ENCODE results near the gene SMTNL2.
"Not testable (repeated sequence)": the region's sequence is repeated elsewhere in the genome, so short reads cannot be mapped to it uniquely, and the experiment has no call there.

Gene SMTNL2

DNA sequence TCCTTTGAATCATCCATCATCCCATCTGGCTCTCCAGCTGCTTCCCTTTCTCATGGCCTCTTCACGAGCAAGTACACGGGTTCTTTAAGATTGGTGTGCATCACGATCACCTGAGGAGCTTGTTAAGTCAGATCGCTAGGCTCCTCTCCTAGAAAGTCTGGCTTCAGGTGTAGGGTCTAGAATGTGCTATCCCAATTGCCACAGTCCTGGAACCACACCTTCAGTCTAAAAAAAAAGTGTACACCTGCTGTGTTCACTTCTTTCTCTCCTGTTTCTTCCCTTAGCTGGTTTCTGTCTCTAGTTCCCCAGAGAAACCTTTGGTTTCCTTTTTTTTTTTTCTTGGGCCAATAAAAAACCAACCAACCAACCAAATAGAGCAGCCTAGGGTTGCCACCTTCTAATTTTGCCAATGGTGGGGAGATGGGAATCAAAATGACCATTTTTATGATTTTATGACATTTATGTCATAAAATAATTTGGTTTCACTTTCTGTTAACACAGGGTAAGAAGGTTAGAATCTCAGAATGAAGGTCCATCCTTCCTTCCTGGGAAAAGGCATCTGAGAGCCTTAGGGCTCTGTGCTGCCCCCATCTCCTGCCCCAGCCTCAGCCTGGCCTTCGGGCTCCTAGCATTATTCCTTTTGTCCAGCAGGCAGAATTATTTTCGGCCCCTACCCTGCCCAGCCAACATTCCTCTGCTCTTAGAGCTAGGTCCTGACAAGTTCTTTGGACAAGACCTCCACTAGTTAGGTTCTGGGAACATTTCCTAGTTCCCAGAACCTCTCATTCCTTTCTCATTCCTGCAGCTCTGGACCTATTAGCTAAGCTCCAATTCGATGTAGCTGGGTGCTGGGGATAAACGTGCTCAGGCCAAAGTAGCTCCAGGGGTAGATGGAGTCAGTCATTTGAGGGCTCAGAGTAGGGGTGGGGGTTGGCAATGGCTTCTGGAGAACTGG is 22.0 kb upstream of the SMTNL2 start:
- no peak for DNase-seq

DNA sequence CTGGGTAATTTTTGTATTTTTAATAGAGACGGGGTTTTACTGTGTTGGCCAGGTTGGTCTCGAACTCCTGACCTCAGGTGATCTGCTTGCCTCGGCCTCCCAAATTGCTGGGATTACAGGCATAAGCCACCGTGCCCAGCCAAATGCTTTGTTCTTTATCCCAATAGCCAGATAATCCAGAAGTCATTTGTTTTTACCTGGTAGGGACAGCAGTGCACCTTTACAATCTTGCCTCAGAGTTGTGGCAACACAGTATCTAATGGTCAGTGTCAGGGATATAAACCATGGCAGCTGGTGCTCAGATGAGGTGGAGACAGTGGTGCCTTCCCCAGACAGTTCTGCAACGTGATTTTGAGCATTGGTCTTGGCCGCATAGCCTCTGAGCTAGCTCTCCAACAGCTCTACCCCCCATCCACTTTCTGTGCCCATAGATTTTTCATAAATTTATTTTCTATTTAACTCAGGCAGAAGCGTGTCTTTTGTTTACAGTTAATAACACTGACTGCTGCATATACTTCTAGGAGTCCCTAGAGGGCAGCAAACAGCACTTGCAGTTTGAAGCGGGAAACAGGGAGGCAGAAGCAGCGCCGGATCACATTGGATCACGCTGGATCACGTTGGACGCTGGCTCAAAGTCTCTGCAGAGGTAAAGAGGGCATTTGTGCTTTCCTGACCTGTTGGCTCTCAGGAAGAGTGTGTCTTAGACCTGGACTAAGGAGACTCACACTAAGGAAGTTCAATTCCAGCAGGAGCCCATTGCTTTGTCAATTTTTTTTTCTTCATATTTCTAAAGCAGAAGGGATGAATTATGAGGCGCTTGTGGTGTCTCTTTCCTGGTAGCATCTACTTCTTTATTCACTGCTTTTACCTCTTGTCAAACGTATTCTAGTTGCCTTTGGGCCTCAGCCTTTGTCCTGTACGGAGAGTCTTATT is 18.9 kb upstream of the SMTNL2 start:
- DNase-seq = peak; percentile 12

DNA sequence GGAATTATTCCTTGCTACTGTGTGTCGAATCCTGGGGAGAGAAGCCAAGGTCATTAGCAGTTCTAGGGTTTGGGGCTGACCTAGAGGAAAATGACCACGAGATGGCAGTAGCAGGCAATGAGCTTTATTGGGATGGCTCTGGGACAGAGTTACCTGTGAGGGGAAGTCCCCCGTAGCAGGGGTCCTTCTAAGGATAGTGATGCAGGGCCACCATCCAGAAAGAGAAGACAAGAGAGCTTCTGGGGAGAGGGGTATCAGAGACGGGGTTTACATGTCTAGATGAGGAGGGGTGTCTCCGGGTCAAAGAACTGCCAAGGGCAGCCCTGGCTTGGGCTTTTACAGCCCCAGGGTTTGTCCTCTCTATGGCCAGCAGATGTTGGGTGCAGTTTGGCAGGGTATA is 17.5 kb upstream of the SMTNL2 start:
- DNase-seq = no peak

DNA sequence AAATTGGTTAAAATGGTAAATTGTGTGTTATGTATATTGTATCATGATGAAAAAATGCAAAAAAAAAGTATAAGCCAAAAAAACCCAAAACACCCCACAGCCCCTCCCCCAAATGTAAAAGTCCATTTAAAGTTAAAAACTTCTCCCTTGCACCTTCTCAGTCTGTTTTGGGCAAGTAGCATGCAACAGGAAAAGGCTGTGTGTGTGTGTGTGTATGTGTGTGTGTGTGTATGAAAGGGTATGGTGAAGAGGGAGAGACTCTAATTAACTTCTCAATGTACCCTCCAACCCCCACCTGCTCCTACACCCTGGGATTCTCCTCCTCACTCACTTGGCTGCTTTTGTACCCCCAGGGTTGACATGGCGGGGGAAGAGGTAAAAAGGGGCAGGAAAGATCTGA is 14.7 kb upstream of the SMTNL2 start:
- DNase-seq = no peak

DNA sequence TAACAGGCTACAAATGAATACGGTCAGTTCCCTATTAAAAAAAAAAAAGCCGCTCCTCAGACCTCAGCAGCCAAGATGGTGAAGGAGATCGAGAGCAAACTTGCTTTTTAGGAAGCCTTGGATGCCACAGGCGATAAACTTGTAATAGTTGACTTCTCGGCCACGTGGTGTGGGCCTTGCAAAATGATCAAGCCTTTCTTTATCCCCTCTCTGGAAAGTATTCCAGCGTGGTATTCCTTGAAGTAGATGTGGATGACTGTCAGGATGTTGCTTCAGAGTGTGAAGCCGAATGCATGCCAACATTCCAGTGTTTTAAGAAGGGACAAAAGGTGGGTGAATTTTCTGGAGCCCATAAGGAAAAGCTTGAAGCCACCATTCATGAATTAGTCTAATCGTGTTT is 12.2 kb upstream of the SMTNL2 start:
- no peak for DNase-seq

DNA sequence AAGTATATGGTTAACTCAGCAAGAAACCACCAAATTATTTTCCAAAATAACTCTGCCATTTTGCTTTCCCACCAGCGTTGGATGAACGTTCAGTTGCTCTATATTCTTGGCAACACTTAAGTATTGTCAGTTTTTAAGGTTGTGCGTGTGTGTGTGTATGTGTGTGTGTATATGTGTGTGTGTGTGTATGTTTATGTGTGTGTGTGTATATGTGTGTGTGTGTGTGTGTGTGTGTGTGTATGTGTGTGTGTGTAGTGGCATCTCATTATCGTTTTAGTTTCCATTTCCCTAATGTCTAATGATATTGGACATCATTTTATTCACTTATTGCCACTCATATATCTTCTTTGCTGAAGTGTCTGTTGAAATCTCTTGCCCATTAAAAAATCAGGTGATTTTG is 11.2 kb upstream of the SMTNL2 start:
- no peak for DNase-seq

DNA sequence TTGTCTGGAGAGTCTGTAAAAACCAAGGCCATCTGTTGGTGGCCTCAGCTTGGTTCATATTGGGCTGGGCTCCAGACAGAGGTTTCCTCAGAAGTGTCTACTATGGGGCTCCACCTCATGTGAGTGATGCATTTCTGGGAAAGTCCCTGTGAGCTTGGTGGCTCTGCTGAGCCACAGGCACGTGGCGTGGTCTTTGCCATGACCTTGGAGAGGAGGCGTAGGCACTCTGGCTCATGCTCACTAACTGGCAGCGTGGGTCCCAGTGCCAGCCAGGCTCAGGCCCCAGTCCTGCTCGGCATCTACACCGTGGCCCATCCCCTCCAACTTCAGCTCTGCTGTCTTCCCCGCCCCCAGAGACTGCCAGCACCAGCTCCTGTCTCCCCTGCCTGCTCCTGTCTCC is 10.7 kb upstream of the SMTNL2 start:
- no peak for DNase-seq

DNA sequence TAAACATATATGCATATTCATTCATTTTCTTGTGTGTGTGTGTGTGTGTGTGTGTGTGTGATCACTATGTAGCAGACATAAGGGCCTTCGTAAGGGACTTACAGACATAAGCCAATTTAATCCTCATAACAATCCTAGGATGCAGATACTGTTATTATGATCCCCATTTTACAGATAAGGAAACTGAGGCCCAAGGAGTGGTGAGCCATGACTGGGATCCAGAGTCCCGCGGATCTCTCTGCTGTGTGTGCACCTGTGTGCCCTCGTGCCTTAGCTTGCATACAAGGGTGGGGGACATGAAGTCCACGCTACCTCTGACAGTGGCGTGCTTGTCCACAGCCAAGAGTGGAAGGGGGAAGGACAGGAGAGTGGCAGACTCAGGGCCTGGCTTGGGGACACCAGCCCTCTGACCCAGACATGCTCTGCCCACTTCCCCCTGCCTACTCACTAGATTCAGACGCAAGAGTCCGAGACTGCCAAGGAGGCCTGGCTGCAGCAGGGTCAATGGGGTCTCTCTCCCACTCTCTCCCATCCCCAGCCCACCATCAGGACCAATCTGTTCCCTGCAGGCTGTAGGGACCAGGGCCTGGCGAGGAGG is 9.8 kb upstream of the SMTNL2 start:
- no peak for DNase-seq

DNA sequence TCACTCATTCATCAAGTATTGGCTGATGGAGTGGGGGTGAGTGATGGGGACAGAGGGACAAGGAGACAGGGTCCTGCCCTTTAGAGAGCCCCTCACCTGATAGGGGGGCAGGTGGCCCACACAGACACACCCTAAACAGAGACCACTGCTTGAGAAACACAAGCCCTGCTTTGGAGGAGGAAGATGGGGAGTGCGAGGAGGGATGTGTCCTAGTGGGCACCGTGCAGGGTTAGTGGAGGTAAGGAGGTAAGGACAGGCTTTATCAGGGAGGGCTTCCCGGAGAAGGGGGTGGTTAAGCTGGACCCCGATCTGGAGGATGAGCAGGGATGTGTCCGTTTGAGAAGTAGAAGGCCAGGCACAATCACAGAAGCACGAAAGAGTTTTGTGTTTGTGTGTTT is 8.2 kb upstream of the SMTNL2 start:
- DNase-seq = no peak

DNA sequence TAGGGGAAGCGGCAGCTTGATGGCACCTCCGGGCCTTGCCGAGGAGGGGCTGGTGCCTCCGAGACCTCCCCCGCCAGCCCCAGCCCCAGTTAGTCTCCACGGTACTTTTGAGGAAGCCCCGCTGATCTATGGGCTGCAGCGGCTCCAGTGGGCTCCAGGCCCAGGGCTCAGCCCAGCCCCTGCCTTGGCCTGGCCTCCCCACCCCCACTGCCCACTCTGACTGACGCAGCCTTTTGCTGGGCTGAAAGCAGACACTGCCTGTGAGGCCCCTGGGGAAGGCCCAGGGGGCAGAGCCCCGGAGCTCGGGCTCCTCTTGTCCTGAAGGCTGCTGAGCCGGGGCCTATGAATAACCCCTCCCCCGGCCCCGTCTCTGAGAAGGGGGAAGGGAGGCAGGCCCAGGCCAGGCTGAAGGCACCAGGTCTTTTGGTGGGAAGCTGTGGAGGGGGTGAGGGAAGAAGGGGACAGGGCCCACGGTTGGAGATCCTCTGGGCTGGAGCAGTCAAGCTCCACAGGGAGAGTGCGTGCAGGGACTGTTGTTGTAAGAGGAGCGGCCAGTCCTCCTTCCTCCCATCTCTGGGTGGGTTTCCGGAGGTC is 7.5 kb upstream of the SMTNL2 start:
- DNase-seq = no peak

DNA sequence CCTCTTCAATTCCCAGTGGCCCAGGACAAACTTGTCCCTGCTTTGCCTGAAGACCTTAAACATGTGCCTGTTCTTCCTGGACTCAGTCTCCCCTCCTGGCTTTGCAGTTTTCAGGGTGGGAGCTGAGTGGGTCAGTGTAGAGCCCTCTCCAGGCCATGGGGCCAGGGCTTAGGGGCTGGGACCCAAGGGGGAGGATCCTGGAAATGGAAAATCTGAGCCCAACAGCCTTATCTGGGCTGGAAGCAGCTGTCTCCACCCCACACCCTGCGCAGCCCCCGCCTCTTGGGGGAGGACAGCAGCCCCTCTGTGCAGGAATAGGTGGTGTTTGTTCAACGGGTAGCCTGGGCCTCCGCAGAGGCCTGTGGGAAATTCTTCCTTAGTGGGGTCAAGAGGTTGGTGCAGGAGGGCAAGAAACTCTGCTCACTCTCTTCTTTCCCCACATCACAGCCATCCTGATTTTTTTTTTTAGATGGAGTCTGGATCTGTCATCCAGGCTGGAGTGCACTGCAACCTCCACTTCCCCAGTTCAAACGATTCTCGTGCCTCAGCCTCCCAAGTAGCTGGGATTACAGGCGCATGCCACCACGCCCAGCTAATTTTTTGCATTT is 6.8 kb upstream of the SMTNL2 start:
- no peak for DNase-seq

DNA sequence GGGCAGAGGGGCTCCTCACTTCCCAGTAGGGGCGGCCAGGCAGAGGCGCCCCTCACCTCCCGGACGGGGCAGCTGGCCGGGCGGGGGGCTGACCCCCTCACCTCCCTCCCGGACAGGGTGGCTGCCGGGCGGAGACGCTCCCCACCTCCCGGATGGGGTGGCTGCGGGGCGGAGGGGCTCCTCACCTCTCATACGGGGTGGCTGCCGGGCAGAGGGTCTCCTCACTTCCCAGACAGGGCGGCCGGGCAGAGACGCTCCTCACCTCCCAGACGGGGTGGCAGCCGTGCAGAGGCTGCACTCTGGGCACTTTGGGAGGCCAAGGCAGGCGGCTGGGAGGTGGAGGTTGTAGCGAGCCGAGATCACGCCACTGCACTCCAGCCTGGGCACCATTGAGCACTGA is 6.0 kb upstream of the SMTNL2 start:
- DNase-seq = not testable (repeated sequence)

DNA sequence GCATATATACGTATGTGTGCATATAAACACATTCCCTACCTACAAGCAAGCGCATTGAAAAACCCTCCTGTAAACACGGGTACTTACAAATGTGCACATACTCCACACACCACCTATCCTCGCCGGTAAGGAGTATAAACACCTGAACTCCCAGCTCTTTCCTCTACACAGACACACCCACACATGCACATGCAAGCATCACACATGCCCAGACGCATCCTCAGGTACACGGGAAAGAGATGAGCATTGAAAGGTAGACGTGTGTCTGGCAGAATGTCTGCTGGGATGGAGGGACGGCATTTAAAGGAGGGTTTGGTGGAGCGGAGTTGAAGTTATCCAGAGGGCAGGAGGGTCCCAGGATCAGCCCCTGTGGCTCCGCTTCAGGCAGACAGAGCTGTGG is 4.7 kb upstream of the SMTNL2 start:
- no peak for DNase-seq

DNA sequence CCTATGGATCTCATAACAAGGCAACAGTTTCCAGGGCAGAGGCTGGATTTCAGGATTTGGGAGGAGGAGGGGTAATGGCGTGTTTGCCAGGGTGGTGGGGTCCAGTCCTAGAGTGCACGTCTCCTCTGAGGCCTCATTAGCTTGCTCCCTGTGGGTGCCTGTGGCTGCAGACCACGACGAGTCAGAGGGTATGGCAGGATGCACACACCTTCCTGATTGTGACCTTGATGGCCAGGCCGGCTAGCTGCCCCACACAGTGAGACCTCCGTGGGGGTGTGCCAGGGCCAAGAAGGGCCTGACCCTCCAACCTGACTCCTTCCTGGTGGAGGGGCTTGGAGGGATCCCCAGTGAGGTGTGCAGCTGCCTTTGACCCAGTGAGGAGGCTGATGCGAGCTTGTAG is 4.0 kb upstream of the SMTNL2 start:
- DNase-seq = no peak

DNA sequence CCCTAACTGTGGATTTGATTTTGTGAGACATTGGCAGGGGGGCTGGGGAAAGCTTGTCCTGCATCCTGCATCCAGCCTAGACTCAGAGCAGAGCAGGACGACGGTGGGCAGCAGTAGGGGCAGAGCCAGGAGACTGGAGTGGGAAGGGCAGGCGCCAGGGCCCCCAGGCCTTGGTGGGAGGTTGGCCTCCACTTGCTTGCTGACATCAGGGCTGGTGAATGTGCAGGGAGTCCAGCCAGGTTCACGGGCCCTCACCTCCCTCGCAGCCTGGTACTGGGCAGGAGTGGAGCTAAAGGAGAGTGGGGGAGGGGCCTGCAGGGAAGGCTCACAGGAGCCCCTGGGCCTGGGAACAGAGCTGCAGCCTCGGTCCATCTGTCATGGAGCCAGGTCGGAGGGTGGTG is 2.2 kb upstream of the SMTNL2 start:
- no peak for DNase-seq

DNA sequence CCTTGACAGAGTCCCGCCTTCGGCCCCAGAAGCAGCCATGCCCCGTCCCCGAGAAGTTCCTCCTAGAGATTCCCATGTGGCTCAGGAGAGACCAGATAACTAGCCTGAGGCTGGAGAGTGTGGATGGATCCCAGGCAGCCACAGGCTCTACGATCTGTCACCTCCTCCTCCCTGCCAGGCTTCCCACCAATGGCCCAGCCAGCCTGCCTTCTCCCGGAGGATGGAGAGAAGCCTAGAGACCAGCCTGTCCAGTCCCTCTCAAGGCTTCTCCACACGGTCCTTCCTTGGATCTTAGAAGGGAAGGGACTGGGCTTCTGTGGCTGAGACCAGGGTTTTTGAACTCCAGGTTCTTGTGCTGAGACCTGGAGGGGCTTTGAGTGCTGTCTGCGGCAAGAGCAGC is 1.6 kb upstream of the SMTNL2 start:
- DNase-seq = no peak

DNA sequence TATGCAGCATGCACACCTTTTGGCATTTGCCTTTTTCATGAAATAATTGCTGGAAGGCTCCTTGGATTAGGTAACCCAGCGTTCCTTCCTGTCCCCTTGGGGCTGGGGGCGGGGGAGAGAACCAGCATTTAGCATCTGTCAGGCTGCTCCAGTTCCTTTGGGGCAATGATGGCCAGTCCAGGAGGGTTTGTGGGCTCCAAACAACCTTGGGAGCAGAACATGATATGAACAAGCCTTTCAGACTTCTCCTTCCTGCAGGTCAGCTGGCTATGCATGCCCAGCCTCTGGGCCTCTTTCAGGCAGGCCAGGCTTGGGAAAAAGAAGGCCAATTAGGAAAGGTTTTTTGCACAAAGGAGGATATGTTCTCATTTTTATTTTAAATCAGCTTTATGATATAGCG is 1.1 kb upstream of the SMTNL2 start:
- no peak for DNase-seq

DNA sequence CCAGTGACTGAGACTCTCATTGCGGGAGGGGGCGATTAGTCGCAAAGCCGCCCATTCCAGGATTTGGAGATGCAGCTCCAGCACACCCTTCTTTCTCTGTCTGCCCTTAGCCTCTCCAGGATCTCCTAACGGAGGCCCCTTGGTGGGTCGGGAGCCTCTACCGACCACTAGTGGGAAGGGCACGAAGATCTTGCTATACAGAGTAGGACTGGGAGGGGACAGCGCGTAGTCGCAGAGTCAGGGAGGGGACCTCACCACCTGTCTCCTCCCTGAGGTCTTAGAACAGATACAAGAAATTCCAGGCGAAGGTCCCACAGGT is 588 bp upstream of the SMTNL2 start:
- no peak for DNase-seq

DNA sequence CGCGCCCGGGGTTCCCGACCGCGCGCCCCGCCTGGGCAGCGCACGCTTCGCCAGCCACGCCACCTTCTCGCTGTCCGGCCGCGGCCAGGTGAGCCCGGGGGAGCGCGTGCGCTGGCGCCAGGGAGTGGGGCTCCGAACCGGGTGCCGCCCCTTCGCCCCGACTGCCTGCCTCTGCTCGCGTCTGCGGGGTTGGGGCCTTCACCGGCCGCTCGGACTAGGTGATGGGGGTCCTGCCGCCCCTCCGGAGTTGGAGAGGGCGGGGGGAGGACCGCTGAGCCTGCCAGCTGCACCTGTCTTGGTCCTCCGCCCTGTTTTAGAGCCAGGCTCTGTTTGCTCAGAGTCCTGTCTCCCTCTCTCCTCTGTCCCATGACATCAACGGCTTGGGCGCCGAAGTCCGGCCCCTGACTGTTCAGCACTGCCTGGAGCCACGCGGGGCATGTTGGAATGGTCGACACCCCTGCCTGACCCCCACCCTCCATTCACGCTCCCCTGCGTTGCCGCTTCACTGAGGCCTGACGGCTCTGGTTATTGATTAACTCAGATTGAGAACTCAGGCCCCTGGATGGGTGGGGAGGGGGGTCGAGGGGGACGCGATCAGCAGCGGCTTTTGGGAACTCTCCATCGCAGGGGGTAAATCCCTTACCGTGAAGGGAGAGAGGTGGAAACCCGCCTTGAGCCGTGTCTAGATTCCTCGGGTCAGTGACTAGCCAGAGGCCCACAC is 748 bp downstream of the SMTNL2 start:
- no peak for DNase-seq

DNA sequence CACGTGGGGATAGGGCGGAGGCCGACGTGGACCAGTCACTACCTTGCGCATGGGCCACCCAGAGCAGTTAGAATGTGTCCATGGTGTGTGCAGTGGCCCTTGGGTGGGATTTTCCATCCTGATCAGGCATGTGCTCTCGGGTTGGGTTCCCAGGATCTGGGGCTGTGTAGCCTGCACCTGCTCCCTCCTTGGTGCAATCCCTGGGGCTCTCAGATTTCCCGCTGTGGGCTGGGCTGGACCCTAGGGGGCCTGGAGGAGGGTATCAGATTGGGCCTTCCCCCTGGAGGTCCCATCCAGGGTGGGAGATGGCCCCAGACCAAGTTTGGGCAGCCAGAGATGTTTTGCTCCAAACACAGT is 1.3 kb downstream of the SMTNL2 start:
- no peak for DNase-seq

DNA sequence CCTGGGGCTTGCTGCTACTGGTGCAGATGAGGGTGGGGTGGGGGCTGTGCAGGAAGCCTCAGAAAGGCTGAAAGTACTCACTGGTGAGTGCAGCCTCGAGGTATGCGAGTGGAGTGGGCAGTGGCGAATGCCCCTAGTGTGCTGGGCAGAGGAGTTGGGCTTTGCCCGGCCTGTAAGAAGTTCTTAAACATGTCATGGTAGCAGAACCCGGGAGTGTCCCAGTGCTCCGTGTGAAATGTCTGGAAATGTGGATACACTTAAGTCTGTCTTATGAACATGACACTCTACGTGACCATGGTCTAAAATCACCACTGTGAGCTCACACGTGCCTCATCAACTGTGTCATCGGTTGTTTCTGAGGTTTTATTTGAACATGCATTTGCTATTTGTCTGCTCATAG is 1.7 kb downstream of the SMTNL2 start:
- DNase-seq = no peak

DNA sequence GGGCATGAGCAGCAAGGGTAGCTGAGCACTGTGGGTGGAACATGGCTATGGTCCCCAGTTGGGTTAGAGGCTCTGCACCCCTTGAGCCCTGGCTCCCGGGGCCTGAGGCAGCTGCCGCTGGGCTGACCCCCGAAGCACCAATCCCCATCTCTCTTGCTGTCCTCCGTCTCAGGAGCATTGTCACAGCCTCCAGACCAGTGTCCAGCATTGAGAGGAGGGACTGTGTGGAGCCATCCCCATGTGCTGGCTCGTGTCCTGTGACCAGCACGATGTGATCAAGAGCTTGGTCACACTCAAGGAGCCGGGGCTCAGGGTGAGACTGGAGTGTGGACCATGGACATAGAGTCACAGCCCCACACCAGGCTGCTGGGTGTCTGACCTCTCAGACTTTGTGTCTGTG is 2.9 kb downstream of the SMTNL2 start:
- no peak for DNase-seq
